NCI-H748 treated with DMSO at 0.1 percent for 48 hours (cell line): ENCODE measurements around the gene OBSL1.

Experiments used
- DNase-seq: peaks from one replicate; lab custom pipeline; 2025; lab: John Stamatoyannopoulos, UW

The OBSL1 gene

DNA sequence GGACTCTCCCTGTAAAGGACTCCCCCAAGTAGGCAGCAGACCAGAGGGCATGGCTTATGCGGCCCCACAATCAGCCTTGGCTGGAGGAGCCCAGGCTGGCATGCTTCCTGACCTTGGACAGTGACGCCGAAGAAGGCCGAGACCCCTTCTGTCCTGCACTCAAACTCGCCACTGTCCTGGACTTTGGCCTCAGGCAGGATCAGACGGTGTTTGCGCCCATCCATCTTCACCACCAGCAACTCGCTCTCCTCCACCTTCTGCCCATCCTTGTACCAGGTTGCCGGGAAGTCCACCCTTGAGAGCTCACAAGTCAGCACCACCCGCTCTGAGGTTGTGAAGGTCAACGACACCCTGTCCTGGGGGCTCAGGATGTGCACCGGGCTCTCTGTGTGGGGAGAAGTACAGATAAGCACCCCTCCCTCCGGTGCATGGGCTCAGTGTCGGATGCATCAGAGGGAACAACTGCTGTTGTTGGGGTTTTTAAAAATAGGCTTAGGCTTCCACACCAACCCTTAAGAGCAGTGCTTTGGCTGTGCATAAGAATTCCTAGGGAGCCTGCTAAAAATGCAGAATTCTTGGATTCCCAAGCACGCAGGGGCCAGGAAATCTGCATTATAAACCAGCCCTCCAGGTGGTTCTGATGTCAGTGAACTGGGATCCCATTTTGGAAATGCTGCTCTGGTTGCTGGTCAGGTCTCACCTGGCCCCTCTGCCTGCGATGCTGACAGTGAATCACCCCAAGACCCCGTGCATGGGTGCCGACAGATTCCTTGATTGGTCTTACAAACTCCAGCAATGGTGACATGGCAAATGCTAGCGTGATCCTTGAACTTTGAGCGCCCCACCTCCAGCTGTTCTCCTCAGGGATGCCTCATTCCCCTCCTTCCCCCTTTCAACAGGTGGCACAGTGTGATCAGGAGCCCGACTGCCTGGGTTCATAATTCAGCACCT lies 5.9 kb downstream of the OBSL1 start:
- DNase-seq: no peak

DNA sequence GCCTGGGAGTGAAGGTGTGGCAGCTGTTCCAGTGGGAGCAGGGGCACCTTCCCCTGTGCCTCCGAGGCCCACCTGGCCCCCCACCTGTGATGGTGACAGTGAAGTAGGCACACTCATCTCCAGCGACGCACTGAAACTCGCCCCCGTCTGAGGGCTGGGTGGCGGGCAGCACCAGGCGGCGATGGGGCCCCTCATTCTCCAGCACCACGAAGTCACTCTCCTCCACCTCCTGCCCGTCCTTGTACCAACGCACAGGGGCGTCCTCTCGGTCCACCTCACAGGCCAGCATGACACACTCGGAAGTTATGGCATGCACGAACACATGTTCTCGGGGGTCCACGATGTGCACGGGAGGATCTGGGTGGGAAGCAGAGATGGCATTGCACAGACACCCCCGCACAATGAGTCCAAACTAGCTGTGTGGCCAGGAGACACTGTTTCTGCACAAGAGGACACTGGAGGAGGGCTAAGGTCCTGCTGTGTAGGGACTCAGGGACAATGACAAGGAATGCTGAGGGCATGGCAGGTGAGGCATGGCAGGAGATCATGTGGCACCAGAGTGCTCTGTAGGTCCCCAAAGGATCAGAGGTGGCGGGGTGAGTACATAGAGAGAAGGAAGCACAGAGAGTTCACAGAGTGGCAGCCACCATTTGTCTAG lies 7.9 kb downstream of the OBSL1 start:
- no peak for DNase-seq

GRCh38 chr2:219562049-219563020 lies 9.0 kb downstream of the OBSL1 start:
- DNase-seq: no peak

DNA sequence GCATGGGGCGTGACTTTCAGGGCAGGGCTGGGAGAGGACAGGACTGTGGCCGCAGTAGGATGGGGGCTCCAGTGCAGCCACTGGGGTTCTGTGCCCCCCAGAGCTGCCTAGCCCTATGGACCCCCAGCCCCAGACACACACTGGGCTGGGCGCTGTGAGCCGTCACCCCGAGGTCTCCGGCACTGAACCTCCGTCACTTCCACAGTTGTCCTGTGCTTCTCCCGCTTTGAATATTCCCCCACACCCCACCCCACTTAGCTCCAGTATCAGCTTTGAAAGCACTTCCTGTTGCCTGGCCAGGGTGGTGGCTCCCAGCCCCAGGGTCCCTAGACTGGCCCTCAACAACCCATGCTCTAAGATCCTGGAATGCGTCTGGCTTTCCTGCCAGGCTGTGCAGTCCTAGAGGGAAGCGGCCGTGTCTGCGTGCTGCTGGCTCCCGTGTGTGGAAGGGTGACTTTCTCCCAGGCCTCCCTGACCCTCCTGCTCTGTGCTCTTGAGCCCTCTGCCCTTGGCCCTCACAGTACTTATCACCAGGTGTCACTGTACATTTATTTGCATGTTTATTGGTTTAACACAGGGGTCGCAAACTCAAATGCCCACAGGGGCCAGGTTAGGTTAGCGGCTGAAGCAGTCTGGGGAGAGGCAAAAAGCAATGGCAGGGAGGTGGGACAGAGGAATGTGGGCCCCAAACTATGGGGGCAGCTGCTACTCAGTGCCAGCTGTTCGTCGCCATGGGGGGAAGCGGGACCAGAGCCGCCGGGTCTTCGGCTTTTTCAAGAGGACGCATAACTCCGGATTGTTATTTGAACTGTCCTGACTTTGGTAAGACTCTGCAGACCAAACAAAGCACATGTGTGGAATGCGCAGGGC lies 9.9 kb downstream of the OBSL1 start:
- DNase-seq: no peak

- DNase-seq: no peak
These were observed 10.5 kb downstream of the OBSL1 start for GRCh38 chr2:219560893-219561178.

GRCh38 chr2:219560037-219560892 lies 11.1 kb downstream of the OBSL1 start:
- no peak for DNase-seq

DNA sequence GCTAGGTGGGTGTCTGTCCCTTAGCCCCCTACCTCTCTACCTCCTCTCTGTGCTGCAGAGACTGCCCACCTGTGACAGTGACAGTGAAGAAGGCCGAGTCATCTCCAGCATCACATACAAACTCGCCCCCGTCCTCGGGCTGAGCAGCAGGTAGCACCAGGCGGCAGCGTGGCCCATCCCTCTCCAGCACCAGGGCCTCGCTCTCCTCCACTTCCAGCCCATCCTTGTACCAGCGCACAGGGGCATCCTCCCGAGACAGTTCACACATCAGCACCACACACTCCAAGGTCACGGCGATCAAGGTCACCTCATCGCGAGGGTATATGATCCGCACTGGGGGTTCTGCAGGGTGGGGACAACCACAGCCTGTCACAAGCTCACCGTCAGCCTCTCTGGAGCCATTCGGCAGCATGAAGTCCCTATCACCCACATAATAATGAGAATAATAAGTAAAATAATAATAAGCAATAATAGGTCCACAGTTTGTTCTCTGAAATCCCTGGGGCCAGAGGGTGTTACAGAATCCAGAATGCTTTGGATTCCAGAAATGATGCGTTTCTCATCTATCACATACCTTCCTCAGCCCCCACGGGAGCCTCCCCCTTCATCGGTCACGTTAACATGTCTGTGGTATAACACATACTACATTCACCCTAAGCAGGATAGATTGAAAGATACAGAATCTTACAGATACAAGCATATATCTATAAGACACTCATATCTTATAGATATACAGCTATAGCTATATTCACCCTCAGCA lies 12.0 kb downstream of the OBSL1 start:
- DNase-seq: no peak

- no peak for DNase-seq
These were observed 13.3 kb downstream of the OBSL1 start for GRCh38 chr2:219557791-219558785.

- DNase-seq: no peak
These were observed 14.0 kb downstream of the OBSL1 start for GRCh38 chr2:219557320-219557719.

DNA sequence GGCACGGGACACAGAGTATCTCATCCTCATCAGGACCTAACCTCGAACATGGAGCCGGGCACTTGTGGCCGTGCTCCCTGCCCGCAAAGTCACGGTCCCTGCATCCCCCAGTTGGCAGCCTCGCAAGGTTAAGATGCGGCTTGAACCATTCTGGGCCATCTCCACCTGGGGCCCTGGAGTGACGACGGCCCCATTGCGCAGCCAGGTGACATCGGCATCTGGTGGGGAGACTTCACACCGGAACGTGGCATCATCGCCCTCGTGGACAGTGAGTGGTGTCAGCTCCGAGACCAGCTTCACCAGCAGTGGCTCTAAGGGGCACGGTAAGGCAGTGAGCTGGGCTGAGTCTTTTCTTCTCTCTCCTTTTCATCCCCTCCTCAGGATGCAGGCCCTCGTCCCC lies 14.9 kb downstream of the OBSL1 start:
- DNase-seq: no peak

DNA sequence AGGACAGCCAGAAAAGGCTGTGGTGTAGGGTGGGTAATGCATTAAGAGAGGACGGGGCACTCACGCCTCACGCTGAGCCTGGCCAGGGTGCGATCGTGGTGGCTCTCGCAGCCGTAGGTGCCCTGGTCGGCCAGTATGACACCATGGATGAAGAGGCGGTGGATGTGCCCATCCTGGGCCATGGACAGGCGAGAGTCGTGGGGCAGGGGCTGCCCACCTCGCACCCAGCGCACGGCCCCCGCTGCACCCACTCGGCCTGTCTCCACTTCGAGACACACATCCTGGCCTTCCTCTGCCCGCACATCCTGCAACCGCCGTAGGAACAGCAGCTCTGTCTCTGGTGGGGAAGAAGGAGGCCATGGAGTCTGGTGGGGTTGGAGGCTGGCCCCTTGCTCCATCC lies 15.4 kb downstream of the OBSL1 start:
- DNase-seq: no peak

DNA sequence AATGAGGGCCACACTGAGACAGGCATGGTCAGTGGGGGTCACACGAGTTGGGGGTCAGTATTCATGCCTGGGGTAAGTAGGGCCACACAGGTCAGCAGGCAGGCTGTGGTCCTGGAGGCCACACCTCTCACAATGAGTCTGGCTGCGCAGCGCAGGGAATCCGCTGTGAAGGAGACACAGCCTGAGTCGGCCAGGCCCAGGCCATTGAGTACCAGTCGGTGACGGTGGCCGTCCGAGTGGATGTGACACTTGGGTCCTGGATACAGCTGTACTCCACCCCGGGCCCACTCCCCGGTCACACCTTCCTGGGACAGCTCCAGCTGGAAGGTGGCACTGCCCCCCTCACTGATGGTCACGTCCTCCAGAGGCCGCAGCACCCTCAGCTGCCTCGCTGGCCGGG lies 17.0 kb downstream of the OBSL1 start:
- no peak for DNase-seq

- no peak for DNase-seq
These were observed 17.8 kb downstream of the OBSL1 start for GRCh38 chr2:219553463-219553963.

DNA sequence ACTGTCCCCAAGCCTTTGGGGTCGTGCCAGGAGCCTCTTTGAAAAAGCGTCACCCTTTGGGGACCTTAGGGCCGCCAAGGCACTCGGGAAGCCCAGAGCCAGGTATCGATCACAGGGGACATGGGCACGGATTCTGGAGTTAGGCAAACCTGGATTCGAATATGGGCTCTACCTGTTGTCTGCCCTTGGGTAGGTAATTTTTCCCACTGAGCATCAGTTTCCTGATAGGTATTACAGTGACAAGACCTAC lies 18.2 kb downstream of the OBSL1 start:
- no peak for DNase-seq

DNA sequence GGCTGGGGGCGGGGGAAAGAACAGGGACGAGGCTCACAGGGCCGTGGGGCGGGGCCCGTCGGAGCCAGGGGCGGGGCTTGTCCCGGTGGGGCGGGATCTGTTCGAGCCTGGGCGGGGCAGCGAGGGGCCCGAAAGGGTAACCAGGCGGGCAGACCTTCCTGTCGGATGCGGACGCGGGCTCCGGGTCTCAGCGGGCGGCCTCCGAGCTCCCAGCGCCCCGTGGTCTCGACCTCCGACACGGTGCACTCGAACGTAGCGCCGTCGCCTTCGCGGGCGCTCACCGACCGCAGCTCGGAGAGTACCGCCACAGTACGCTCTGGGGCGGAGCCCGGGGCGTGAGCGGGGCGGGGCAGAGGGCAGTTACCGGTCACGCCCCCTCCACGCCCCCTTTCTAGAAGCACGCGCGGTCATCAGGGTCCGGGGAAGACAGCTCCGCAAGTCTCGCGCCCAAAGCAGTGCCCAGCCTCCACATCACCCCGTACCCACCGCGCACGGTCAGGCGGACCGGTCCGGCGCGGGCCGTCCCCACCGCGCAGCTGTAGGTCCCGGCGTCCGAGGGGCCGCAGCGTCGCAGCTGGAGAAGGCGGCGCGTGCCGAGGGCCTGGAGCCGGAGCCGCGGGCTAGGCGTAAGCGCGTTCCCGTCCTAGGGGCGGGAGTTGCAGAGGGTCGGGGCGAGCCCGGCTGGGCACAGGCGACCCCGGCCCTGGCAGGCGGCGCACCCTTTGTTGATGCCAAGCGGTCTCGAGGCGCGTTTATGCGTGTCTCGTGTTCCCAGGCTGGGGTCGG lies 18.8 kb downstream of the OBSL1 start:
- DNase-seq: peak; percentile 86

DNA sequence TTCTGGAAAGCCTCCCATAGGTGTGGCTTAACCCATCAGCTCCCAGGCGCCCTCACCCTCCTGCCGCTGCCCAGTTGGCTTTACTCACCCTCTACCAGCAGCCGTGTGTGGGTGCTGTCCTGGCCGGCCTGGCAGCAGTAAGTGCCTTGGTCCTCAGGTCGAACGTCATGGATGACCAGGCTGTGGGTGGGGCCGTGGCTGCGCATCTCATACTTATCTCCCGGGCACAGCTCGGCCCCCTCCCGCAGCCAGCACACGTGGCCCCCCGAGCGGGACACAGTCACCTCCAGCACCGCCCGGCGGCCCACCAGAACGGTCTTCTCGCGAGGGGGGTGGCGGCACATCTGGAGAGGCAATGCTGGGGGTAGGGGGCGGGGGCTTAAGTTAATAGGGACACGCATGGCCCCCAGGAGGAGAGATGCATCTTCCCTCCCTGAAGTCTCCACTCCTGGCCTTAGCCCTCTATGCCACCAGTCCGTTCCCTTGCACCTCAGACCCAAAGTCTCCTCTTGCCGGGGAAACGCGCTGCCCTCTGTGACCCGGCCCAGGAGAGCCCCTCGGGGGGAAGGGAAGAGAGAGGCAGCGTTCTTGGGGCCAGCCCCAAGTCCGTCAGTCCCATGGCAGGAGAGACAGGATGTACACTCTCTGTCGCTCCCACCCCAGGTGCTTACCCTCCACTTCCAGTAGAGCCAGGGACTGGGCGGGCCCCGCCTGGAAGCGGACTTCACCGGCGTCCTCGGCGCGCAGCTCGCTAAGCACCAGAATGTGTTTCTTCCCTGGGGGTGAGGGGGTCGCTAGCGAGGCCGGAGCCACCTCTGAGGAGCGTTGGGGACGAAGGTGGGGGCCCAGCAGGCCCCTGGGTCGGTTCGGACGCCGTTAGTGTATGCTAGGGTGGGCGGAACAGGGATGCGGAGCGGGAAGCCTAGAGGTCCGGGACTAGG lies 19.6 kb downstream of the OBSL1 start:
- peak; percentile 86 for DNase-seq

GRCh38 chr2:219549619-219550018 lies 21.7 kb downstream of the OBSL1 start:
- no peak for DNase-seq
